Vagina (tissue), 2 donors: Measurements from ENCODE around the gene SDE2.
"Not testable (repeated sequence)": the region's sequence is repeated elsewhere in the genome, so short reads cannot be mapped to it uniquely, and the experiment has no call there.

Source experiments
- POLR2A ChIP-seq, 2 donors: fragments of 450-650 bp; IDR thresholded peaks; one replicate each; pipeline ENCODE4 v1.6.1; 2017; ENCODE audit warnings: antibody characterized with exemption in 2 of 2, mild to moderate bottlenecking in 2 of 2, moderate library complexity in 2 of 2
- TF ChIP-seq, protein P1 (sequence below), 3 experiments: fragments of 450-650 bp in 2 of 3; fragments of 200-600 bp in 1 of 3; sonication (generic) in 1 of 3; IDR thresholded peaks; one replicate each; pipeline ENCODE4 v1.5.1; 2017 to 2019; ENCODE audit warnings: antibody characterized with exemption in 3 of 3, mild to moderate bottlenecking in 2 of 3, moderate library complexity in 2 of 3

- TF ChIP-seq, protein P1, sequence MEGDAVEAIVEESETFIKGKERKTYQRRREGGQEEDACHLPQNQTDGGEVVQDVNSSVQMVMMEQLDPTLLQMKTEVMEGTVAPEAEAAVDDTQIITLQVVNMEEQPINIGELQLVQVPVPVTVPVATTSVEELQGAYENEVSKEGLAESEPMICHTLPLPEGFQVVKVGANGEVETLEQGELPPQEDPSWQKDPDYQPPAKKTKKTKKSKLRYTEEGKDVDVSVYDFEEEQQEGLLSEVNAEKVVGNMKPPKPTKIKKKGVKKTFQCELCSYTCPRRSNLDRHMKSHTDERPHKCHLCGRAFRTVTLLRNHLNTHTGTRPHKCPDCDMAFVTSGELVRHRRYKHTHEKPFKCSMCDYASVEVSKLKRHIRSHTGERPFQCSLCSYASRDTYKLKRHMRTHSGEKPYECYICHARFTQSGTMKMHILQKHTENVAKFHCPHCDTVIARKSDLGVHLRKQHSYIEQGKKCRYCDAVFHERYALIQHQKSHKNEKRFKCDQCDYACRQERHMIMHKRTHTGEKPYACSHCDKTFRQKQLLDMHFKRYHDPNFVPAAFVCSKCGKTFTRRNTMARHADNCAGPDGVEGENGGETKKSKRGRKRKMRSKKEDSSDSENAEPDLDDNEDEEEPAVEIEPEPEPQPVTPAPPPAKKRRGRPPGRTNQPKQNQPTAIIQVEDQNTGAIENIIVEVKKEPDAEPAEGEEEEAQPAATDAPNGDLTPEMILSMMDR (IDR thresholded peaks at IDR 0.05), result not testable (repeated sequence)
- not testable (repeated sequence) for TF ChIP-seq POLR2A (IDR thresholded peaks at IDR 0.05)
Observed at GRCh38 chr1:226000493-226001081, 1.4 kb upstream of the SDE2 start.
